ENCODE data around the gene ANKLE1. TPM values are rescaled to one million over a fixed set of nuclear protein-coding genes. Genes with fewer than 3 reads are reported as not detected.

Gene ANKLE1
- total RNA-seq, 1 donor from 2014 or later, result 0.99 TPM

GRCh38 chr19:17302391-17303166 lies 20.9 kb downstream of the ANKLE1 start:
- Mint-ChIP-seq H3K4me3 (ENCODE audit: unreplicated experiment) (peak overlapping the region; percentile 50), H3K27me3 (ENCODE audit: unreplicated experiment) (no peaks in the 10 kb centered on the region), H3K4me1 (ENCODE audit: unreplicated experiment) (peaks cover 26% of the 10 kb centered on the region), H3K27ac (ENCODE audit: unreplicated experiment) (no peak overlapping the region), H3K36me3 (ENCODE audit: unreplicated experiment) (no peaks in the 10 kb centered on the region), H3K9me3 (ENCODE audit: unreplicated experiment) (no peaks in the 10 kb centered on the region)
- DNase-seq (ENCODE audit: extremely low spot score, unreplicated experiment), result no peak
- TF ChIP-seq CTCF (IDR thresholded peaks at IDR 0.05), result no peak

- peak; percentile 56 for TF ChIP-seq CTCF (IDR thresholded peaks at IDR 0.05)
- no peaks in the 10 kb centered on the region for H3K36me3 Mint-ChIP-seq (ENCODE audit: unreplicated experiment)
- H3K27ac Mint-ChIP-seq (ENCODE audit: unreplicated experiment), result no peak within 1 kb of the TSS
- peak within 1 kb of the TSS; percentile 50 for H3K4me3 Mint-ChIP-seq (ENCODE audit: unreplicated experiment)
- H3K9me3 Mint-ChIP-seq (ENCODE audit: unreplicated experiment), result no peaks in the 10 kb centered on the region
- peak; percentile 97 for DNase-seq (ENCODE audit: extremely low spot score, unreplicated experiment)
- H3K27me3 Mint-ChIP-seq (ENCODE audit: unreplicated experiment), result no peaks in the 10 kb centered on the region
- peaks cover 31% of the 10 kb centered on the region for H3K4me1 Mint-ChIP-seq (ENCODE audit: unreplicated experiment)
These were observed 21.7 kb downstream of the ANKLE1 start, which contains the start of gene ABHD8 for GRCh38 chr19:17303167-17303939. Gene ABHD8, minus strand, starts transcription at chr19:17303425. Its CDS starts 1,809 bp downstream, at chr19:17301616.

GRCh38 chr19:17303940-17304267 lies 22.2 kb downstream of the ANKLE1 start:
- no peak for DNase-seq (ENCODE audit: extremely low spot score, unreplicated experiment)
- H3K9me3 Mint-ChIP-seq (ENCODE audit: unreplicated experiment), result no peaks in the 10 kb centered on the region
- H3K27me3 Mint-ChIP-seq (ENCODE audit: unreplicated experiment), result no peaks in the 10 kb centered on the region
- no peaks in the 10 kb centered on the region for H3K36me3 Mint-ChIP-seq (ENCODE audit: unreplicated experiment)
- H3K4me1 Mint-ChIP-seq (ENCODE audit: unreplicated experiment), result peaks cover 32% of the 10 kb centered on the region
- H3K27ac Mint-ChIP-seq (ENCODE audit: unreplicated experiment), result no peak overlapping the region
- no peak for TF ChIP-seq CTCF (IDR thresholded peaks at IDR 0.05)
- H3K4me3 Mint-ChIP-seq (ENCODE audit: unreplicated experiment), result no peak overlapping the region

- Mint-ChIP-seq H3K4me1 (ENCODE audit: unreplicated experiment) (peaks cover 34% of the 10 kb centered on the region), H3K27ac (ENCODE audit: unreplicated experiment) (peak overlapping the region; percentile 88), H3K9me3 (ENCODE audit: unreplicated experiment) (no peaks in the 10 kb centered on the region), H3K36me3 (ENCODE audit: unreplicated experiment) (no peaks in the 10 kb centered on the region), H3K4me3 (ENCODE audit: unreplicated experiment) (peak overlapping the region; percentile 85), H3K27me3 (ENCODE audit: unreplicated experiment) (no peaks in the 10 kb centered on the region)
- no peak for TF ChIP-seq CTCF (IDR thresholded peaks at IDR 0.05)
- no peak for DNase-seq (ENCODE audit: extremely low spot score, unreplicated experiment)
These were observed 22.9 kb downstream of the ANKLE1 start for GRCh38 chr19:17304386-17305215.

All from osteocyte (in vitro differentiated cells).